ENCODE measurements around the gene CCDC150.

GRCh38 chr2:196725882-196726281 lies 86.4 kb downstream of the CCDC150 start:
- TF ChIP-seq POLR2A (IDR thresholded peaks at IDR 0.05; ENCODE audit: low read length) (no peak), GATA1 (IDR thresholded peaks at IDR 0.05; ENCODE audit: low read depth, low read length) (no peak)
